Amniotic stem cell (primary cell): ENCODE results near the gene EXTL1.
"Not testable (repeated sequence)": the region's sequence is repeated elsewhere in the genome, so short reads cannot be mapped to it uniquely, and the experiment has no call there.

ENCODE experiments used
- DNase-seq: peaks from one replicate; lab custom pipeline; 2025; lab: John Stamatoyannopoulos, UW

The EXTL1 gene, protein sequence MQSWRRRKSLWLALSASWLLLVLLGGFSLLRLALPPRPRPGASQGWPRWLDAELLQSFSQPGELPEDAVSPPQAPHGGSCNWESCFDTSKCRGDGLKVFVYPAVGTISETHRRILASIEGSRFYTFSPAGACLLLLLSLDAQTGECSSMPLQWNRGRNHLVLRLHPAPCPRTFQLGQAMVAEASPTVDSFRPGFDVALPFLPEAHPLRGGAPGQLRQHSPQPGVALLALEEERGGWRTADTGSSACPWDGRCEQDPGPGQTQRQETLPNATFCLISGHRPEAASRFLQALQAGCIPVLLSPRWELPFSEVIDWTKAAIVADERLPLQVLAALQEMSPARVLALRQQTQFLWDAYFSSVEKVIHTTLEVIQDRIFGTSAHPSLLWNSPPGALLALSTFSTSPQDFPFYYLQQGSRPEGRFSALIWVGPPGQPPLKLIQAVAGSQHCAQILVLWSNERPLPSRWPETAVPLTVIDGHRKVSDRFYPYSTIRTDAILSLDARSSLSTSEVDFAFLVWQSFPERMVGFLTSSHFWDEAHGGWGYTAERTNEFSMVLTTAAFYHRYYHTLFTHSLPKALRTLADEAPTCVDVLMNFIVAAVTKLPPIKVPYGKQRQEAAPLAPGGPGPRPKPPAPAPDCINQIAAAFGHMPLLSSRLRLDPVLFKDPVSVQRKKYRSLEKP

GRCh38 chr1:26021647-26022403, at the start of gene EXTL1:
Gene EXTL1, plus strand, starts transcription at chr1:26021775. Its CDS starts 872 bp downstream, at chr1:26022647.
- no peak for DNase-seq

DNA sequence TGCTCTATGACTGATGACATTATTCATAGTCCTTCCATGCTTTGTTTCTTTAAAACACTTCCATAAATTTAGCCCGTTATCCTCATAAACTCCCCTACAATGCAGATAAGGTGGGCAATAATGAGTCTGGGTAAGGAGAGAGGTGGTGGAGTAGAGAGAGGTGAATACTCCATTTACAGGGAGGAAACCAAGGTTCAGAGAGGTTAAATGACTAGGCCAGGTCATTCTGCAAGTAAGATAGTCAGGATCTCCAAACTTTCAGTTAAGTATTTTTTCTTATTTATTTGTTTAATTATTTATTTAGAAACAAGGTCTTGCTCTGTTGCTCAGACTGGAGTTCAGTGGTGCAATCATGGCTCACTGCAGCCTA, 49.8 kb upstream of the EXTL1 start:
- no peak for DNase-seq

DNA sequence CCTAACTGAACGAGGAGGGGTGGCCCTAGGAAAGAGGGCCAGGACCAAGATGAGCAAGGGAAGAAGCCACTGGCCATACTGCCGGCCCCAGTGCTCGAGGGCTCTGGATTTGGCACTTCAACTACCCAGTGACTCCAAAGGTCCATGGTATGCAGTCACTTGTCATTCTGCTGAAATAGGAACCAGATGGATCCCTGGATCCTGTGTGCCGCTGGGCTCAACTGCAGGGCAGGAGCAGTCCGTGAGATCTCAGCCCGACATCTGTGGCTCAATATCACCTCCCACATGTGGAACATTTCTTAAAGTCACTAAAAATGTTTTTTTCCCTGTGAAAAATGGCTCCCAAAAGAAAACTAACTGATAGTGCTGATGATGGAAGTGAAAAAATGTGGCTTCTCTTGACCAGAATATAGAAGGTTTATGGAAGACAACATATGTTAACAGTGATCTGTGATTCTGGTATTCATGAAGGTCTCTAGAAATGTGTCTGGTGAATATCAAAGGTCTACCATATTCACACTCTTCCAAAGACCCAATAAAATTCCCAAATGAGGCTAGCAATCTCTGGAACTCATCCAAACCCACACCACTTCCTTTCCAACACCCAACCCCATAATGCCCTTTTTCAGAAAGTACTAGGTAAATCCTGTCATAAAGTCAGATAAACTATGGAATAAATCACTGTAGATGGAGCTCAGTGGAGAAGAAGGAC, 47.8 kb upstream of the EXTL1 start:
- no peak for DNase-seq

DNA sequence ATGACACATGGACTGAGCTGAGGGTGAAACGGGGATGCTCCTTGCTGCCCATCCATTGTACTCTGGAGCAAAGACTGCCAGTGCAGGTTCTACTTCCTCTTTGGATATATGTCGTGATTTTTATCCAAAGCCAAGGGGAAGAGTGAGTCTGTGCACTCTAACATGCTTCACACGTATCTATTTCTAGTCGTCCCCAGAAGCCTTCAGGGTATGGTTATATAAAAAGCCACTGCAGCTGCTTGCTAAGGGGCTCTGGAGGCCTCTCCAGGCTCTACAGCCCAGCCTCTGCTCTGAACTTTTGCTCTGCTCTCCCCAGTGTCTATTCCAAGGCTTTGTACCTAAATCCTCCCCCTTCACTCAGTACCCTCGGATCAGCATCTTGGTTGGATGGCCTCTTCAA, 43.8 kb upstream of the EXTL1 start:
- no peak for DNase-seq

- DNase-seq, result no peak
Observed at GRCh38 chr1:25978403-25978802, 43.2 kb upstream of the EXTL1 start.

- DNase-seq, result no peak
Observed at GRCh38 chr1:25979210-25979609, 42.4 kb upstream of the EXTL1 start.

DNA sequence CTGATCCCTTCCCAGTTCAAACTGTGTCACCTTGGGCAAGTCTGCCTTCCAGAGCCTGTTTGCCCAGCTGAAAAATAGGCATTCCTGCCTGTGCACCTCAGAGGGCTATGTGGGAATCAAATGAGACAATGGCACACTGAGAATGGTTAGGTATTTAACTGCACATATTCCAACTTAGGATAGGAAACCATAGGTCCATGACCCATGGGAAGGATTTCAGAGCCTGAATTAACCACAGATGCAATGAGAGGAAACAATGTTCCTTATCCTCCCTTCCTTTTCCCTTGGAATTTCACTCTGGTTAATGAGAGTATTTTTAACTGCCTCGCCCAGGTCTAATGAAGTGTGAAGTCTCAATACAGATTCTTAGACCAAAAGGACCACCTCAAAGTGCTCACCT, 36.4 kb upstream of the EXTL1 start:
- no peak for DNase-seq

DNA sequence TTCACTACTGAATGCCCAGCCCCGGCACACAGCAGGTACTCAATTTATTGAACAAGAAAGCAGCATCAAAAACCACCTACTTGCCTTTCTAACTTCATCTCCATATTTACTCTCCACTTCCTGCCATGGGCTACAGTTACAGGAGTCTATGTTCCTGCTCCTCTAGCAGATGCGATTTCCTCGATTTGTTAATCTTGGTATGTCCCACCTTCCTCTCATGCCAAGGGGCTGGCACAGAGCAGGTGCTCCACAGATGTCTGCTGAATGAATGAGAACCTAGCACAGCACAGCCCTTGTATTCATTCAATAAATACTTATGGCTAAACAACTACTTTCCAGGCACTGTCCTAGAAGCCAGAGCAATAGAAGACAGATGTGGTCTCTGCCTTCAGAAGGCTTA, 35.9 kb upstream of the EXTL1 start:
- DNase-seq, result no peak

DNA sequence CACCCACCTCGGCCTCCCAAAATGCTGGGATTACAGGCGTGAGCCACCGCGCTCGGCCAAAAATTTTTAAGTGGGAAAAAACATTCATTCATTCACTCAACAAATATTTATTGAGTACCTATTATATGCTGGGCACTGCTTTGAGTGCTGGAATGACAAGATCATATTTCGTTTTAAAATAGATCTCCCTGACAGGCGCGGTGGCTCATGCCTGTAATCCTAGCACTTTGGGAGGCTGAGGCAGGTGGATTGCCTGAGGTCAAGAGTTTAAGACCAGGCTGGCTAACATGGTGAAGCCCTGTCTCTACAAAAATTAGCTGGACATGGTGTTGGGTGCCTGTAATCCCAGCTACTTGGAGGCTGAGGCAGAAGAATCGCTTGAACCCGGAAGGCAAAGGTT, 34.8 kb upstream of the EXTL1 start:
- not testable (repeated sequence) for DNase-seq

DNA sequence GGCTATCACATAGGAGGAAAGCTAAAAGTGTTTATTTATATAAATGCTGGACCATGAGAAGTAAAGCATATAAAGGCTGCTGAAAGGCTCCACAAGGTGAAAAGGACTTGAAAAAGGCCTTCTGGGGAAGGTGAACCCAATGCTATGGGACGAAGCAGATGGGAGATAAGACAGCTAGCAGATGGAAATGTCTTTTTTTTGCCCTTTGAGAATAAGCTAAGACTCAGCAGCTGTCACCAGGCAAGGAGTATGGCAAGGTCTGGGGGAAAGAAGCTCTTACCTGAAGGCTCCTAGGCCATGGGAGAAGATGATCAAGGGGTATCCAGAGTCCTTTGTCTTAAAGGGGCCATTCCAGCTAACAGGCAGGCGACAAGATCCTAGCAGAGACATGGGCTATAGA, 33.6 kb upstream of the EXTL1 start:
- no peak for DNase-seq

DNA sequence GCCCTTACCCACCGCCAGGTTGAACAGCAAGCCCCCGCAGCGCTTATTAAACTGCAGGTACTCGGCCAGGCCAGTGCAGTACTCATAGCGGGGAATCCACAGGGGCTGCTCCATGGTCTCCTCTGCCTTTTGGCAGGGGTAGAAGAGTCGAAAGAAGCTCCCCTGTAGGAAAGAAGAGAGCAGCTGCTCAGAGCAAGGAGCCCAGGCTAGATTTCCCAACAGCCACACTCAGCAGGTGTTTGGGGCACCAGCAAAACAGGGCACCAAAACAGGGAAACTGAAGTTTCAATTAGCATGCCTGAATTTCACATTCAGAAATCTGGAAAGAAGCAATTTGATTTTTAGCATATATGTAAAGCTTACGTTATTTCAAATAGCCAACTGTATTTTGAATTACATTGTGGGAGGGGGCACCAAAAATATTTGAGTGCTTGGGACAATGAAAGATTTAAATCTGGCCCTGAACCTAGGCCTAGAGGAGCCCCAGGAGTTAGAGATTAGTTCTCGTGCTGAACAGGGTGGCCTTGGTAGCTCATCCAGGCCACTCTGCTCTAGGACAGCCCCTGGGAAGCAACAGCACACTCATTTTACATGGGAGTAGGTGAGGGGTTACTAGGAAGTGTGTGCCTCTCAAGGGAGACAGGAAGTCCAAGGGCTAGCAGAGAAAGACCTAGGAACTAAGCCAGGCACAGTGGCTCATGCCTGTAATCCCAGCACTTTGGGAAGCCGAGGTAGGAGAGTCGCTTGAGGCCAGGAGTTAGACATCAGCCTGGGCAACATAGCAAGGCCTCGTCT, 31.9 kb upstream of the EXTL1 start:
- no peak for DNase-seq

- DNase-seq, result no peak
Observed at GRCh38 chr1:25990251-25990650, 31.3 kb upstream of the EXTL1 start.

- DNase-seq, result no peak
Observed at GRCh38 chr1:25990702-25991395, 30.7 kb upstream of the EXTL1 start.

DNA sequence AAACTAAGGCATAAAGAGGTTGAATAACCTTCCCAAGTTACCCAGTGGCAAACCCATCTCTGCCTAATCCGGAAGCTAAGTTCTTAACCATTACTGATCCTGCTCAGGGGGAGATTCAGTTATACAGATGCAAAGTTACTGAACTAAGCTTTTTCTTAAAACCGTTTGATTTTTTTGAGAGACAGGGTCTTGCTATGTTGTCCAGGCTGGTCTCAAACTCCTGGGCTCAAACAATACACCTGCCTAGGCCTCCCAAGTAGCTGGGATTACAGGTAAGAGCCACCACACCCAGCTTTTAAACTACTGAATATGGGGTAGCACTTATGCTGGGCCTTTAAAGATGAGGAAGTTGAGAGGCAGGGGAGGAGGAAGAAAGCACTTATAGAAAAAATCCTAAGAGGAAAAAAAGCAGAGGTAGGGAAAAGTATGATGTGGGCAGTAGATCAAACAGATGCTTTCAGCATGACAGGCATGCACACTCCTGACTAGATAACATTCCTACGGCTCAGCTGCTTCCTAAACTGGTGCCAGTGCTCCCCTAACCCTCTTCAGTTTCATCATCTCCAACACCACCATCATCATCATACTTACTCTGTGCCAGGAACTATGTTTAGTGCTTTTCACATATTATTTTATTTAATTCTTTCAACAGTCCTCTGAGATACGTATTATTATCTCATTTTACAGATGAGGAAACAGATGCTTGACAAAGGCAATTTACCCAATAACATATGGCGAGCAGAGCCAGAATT, 29.5 kb upstream of the EXTL1 start:
- DNase-seq, result no peak

DNA sequence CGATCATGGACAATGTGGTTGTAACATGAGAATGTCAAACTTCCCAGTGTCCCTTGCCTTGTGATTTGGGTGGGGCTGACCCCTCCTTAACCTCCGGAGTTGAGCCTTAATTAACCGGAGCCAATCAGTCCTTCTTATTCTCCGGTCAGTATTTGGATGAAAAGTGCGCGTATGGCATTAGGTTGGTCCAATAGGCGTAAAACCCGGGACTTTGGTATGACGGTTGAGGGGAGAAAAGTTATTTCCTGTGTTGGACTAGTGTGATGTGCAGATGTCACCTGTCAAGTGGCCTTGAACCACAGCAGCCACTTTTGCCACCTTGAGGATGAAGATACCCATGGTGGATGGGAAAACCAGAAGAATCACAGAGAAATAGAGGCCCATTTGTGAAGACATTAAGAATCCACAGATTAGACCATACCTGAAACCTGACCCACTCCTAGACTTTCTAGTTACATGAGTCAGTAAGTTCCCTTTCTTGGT, 28.8 kb upstream of the EXTL1 start:
- DNase-seq, result no peak

GRCh38 chr1:25993197-25993951, 28.2 kb upstream of the EXTL1 start:
- no peak for DNase-seq

DNA sequence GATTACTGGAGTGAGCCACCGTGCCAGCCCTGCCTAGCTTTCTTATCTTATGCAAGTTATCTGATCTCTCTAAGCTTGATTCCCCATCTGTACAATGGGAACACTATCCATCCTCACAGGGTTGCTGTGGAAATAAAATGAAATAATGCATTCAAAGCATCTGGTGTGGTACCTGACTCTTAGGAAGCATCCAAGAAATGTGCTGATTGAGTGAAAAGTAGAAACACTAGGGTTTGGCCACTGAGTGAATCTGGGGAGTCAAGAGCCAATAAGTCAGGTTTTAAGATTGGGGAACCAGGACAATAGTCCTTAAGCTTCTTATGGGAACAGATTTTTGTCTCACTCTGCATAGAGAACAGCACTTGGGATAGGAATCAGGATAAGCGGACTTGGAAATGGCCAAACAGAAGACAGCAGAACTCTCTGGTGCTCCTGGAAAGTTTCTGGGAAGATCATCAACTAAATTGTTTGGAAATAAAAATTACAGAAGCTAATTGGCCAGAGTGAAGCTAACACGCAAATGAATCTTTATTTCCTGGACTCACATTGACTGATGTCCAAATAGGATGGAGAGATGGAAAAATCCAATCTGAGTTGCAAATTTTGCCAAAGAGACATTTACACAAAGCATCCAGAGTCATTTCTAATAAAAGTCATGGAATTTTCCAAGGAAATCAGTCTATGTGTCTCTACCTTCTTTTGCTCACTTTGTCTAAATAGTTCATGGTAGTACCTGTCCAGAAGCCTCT, 27.0 kb upstream of the EXTL1 start:
- DNase-seq, result no peak
